ENCODE results near the gene SYCN.

The SYCN gene

GRCh38 chr19:39196860-39197562 lies 7.1 kb downstream of the SYCN start, which contains the start of gene NCCRP1:
Gene NCCRP1, plus strand, starts transcription at chr19:39196964. Its CDS starts 19 bp downstream, at chr19:39196983.
- Histone ChIP-seq H3K14ac (ENCODE audit: low read length in 2 of 2) (no peak within 1 kb of the TSS), H2AFZ (ENCODE audit: low read depth, low read length) (no peak within 1 kb of the TSS), H2BK12ac (ENCODE audit: low read length in 2 of 2) (no peak within 1 kb of the TSS), H3K27me3 (ENCODE audit: control insufficient read depth in 1 of 2, insufficient read depth in 1 of 2, low read length in 2 of 2) (peaks cover 56 to 67% of the 10 kb centered on the region in 2 experiments), H3K36me3 (ENCODE audit: control insufficient read depth in 1 of 2, insufficient read depth in 2 of 2, low read depth in 1 of 2, low read length in 2 of 2) (no peaks in the 10 kb centered on the region), H3K27ac (ENCODE audit: low read length, poor library complexity, severe bottlenecking) (no peak within 1 kb of the TSS), H3K4me2 (ENCODE audit: low read length, poor library complexity, severe bottlenecking) (no peak within 1 kb of the TSS), H2BK15ac (ENCODE audit: low read depth, poor library complexity, severe bottlenecking) (no peak within 1 kb of the TSS), H3K9me3 (ENCODE audit: control insufficient read depth, low read length) (no peaks in the 10 kb centered on the region), H3K9ac (ENCODE audit: low read length) (no peak within 1 kb of the TSS), H2BK120ac (ENCODE audit: low read depth, low read length) (no peak within 1 kb of the TSS), H3K18ac (ENCODE audit: low read depth in 1 of 2, low read length in 2 of 2) (no peak within 1 kb of the TSS), H3K4ac (ENCODE audit: low read depth in 1 of 2, low read length in 2 of 2) (no peak within 1 kb of the TSS), H3K23ac (ENCODE audit: low read length in 2 of 2) (peak within 1 kb of the TSS in 1 of 2 experiments; percentile 74), H2BK5ac (ENCODE audit: low read depth, low read length, poor library complexity, severe bottlenecking) (no peak within 1 kb of the TSS), H4K91ac (ENCODE audit: low read length) (no peak within 1 kb of the TSS), H3K4me1 (ENCODE audit: control insufficient read depth, insufficient read depth, low read depth, low read length) (peaks cover 25% of the 10 kb centered on the region), H4K8ac (ENCODE audit: low read length) (no peak within 1 kb of the TSS), H2AK5ac (ENCODE audit: low read length, severe bottlenecking) (no peak within 1 kb of the TSS), H3K4me3 (ENCODE audit: insufficient read depth in 1 of 2, low read depth in 1 of 2, low read length in 2 of 2) (no peak within 1 kb of the TSS), H3K79me1 (replicated peaks; ENCODE audit: low read length, poor library complexity, severe bottlenecking) (no peaks in the 10 kb centered on the region)
- no peak for DNase-seq
- 8% methylated on average over 37 of the region's 51 CpGs for WGBS

- no peak overlapping the region for H3K18ac ChIP-seq (ENCODE audit: low read depth in 1 of 2, low read length in 2 of 2)
- H3K27ac ChIP-seq (ENCODE audit: low read length, poor library complexity, severe bottlenecking), result no peak overlapping the region
- no peak overlapping the region for H2BK120ac ChIP-seq (ENCODE audit: low read depth, low read length)
- no peak overlapping the region for H3K4ac ChIP-seq (ENCODE audit: low read depth in 1 of 2, low read length in 2 of 2)
- H2BK12ac ChIP-seq (ENCODE audit: low read length in 2 of 2), result no peak overlapping the region
- WGBS, result 46% methylated on average over 7 of the region's 7 CpGs
- H3K79me1 ChIP-seq (replicated peaks; ENCODE audit: low read length, poor library complexity, severe bottlenecking), result no peaks in the 10 kb centered on the region
- no peak overlapping the region for H3K4me2 ChIP-seq (ENCODE audit: low read length, poor library complexity, severe bottlenecking)
- no peak overlapping the region for H2AK5ac ChIP-seq (ENCODE audit: low read length, severe bottlenecking)
- H4K8ac ChIP-seq (ENCODE audit: low read length), result no peak overlapping the region
- H3K4me1 ChIP-seq (ENCODE audit: control insufficient read depth, insufficient read depth, low read depth, low read length), result peaks cover 25% of the 10 kb centered on the region
- no peak overlapping the region for H3K9ac ChIP-seq (ENCODE audit: low read length)
- no peak overlapping the region for H2BK15ac ChIP-seq (ENCODE audit: low read depth, poor library complexity, severe bottlenecking)
- no peak overlapping the region for H3K23ac ChIP-seq (ENCODE audit: low read length in 2 of 2)
- no peak for DNase-seq
- H3K4me3 ChIP-seq (ENCODE audit: insufficient read depth in 1 of 2, low read depth in 1 of 2, low read length in 2 of 2), result no peak overlapping the region
- H2BK5ac ChIP-seq (ENCODE audit: low read depth, low read length, poor library complexity, severe bottlenecking), result no peak overlapping the region
- no peak overlapping the region for H3K14ac ChIP-seq (ENCODE audit: low read length in 2 of 2)
- H4K91ac ChIP-seq (ENCODE audit: low read length), result no peak overlapping the region
- H3K36me3 ChIP-seq (ENCODE audit: control insufficient read depth in 1 of 2, insufficient read depth in 2 of 2, low read depth in 1 of 2, low read length in 2 of 2), result no peaks in the 10 kb centered on the region
- H3K9me3 ChIP-seq (ENCODE audit: control insufficient read depth, low read length), result no peaks in the 10 kb centered on the region
- H2AFZ ChIP-seq (ENCODE audit: low read depth, low read length), result no peak overlapping the region
- peaks cover 56 to 64% of the 10 kb centered on the region in 2 experiments for H3K27me3 ChIP-seq (ENCODE audit: control insufficient read depth in 1 of 2, insufficient read depth in 1 of 2, low read length in 2 of 2)
These were observed 7.7 kb downstream of the SYCN start for GRCh38 chr19:39196320-39196719.

GRCh38 chr19:39195755-39196154 lies 8.3 kb downstream of the SYCN start:
- no peaks in the 10 kb centered on the region for H3K79me1 ChIP-seq (replicated peaks; ENCODE audit: low read length, poor library complexity, severe bottlenecking)
- 67% methylated on average over 8 of the region's 9 CpGs for WGBS

GRCh38 chr19:39194832-39195542 lies 9.1 kb downstream of the SYCN start:
- Histone ChIP-seq H3K9me3 (ENCODE audit: control insufficient read depth, low read length) (no peaks in the 10 kb centered on the region), H2BK5ac (ENCODE audit: low read depth, low read length, poor library complexity, severe bottlenecking) (no peak overlapping the region), H3K27me3 (ENCODE audit: control insufficient read depth in 1 of 2, insufficient read depth in 1 of 2, low read length in 2 of 2) (peaks cover 45 to 57% of the 10 kb centered on the region in 2 experiments), H3K4me2 (ENCODE audit: low read length, poor library complexity, severe bottlenecking) (no peak overlapping the region), H3K79me1 (replicated peaks; ENCODE audit: low read length, poor library complexity, severe bottlenecking) (no peaks in the 10 kb centered on the region), H2AFZ (ENCODE audit: low read depth, low read length) (no peak overlapping the region), H3K36me3 (ENCODE audit: control insufficient read depth in 1 of 2, insufficient read depth in 2 of 2, low read depth in 1 of 2, low read length in 2 of 2) (no peaks in the 10 kb centered on the region), H4K8ac (ENCODE audit: low read length) (no peak overlapping the region), H3K14ac (ENCODE audit: low read length in 2 of 2) (no peak overlapping the region), H3K23ac (ENCODE audit: low read length in 2 of 2) (no peak overlapping the region), H3K27ac (ENCODE audit: low read length, poor library complexity, severe bottlenecking) (no peak overlapping the region), H3K4me1 (ENCODE audit: control insufficient read depth, insufficient read depth, low read depth, low read length) (peaks cover 25% of the 10 kb centered on the region), H3K4ac (ENCODE audit: low read depth in 1 of 2, low read length in 2 of 2) (no peak overlapping the region), H3K18ac (ENCODE audit: low read depth in 1 of 2, low read length in 2 of 2) (no peak overlapping the region), H3K4me3 (ENCODE audit: insufficient read depth in 1 of 2, low read depth in 1 of 2, low read length in 2 of 2) (no peak overlapping the region), H2BK15ac (ENCODE audit: low read depth, poor library complexity, severe bottlenecking) (no peak overlapping the region), H4K91ac (ENCODE audit: low read length) (no peak overlapping the region), H2BK12ac (ENCODE audit: low read length in 2 of 2) (no peak overlapping the region), H2AK5ac (ENCODE audit: low read length, severe bottlenecking) (no peak overlapping the region), H3K9ac (ENCODE audit: low read length) (no peak overlapping the region), H2BK120ac (ENCODE audit: low read depth, low read length) (no peak overlapping the region)
- DNase-seq, result no peak
- WGBS, result 62% methylated on average over 7 of the region's 9 CpGs

More at GRCh38 chr19:39195755-39196154, 8.3 kb downstream of the SYCN start:
- H3K14ac ChIP-seq (ENCODE audit: low read length in 2 of 2), result no peak overlapping the region
- no peak overlapping the region for H2AK5ac ChIP-seq (ENCODE audit: low read length, severe bottlenecking)
- no peak overlapping the region for H2BK12ac ChIP-seq (ENCODE audit: low read length in 2 of 2)
- no peak overlapping the region for H3K23ac ChIP-seq (ENCODE audit: low read length in 2 of 2)
- no peak overlapping the region for H2BK15ac ChIP-seq (ENCODE audit: low read depth, poor library complexity, severe bottlenecking)
- no peak overlapping the region for H3K4me3 ChIP-seq (ENCODE audit: insufficient read depth in 1 of 2, low read depth in 1 of 2, low read length in 2 of 2)
- peaks cover 52 to 58% of the 10 kb centered on the region in 2 experiments for H3K27me3 ChIP-seq (ENCODE audit: control insufficient read depth in 1 of 2, insufficient read depth in 1 of 2, low read length in 2 of 2)
- no peak overlapping the region for H3K18ac ChIP-seq (ENCODE audit: low read depth in 1 of 2, low read length in 2 of 2)
- H2BK5ac ChIP-seq (ENCODE audit: low read depth, low read length, poor library complexity, severe bottlenecking), result no peak overlapping the region
- H3K4ac ChIP-seq (ENCODE audit: low read depth in 1 of 2, low read length in 2 of 2), result no peak overlapping the region
- no peaks in the 10 kb centered on the region for H3K36me3 ChIP-seq (ENCODE audit: control insufficient read depth in 1 of 2, insufficient read depth in 2 of 2, low read depth in 1 of 2, low read length in 2 of 2)
- H3K4me1 ChIP-seq (ENCODE audit: control insufficient read depth, insufficient read depth, low read depth, low read length), result peaks cover 25% of the 10 kb centered on the region
- H4K8ac ChIP-seq (ENCODE audit: low read length), result no peak overlapping the region
- H3K9me3 ChIP-seq (ENCODE audit: control insufficient read depth, low read length), result no peaks in the 10 kb centered on the region
- DNase-seq, result no peak
- H2BK120ac ChIP-seq (ENCODE audit: low read depth, low read length), result no peak overlapping the region
- H2AFZ ChIP-seq (ENCODE audit: low read depth, low read length), result no peak overlapping the region
- no peak overlapping the region for H3K27ac ChIP-seq (ENCODE audit: low read length, poor library complexity, severe bottlenecking)
- H4K91ac ChIP-seq (ENCODE audit: low read length), result no peak overlapping the region
- no peak overlapping the region for H3K4me2 ChIP-seq (ENCODE audit: low read length, poor library complexity, severe bottlenecking)
- H3K9ac ChIP-seq (ENCODE audit: low read length), result no peak overlapping the region
